Gastroesophageal sphincter (tissue), 4 donors: Measurements from ENCODE around the gene BHLHE41. TPM values are rescaled to one million over a fixed set of nuclear protein-coding genes. Genes with fewer than 3 reads are reported as not detected.

Experiments used
- ATAC-seq: fragments of 150-250 bp; one replicate; pipeline ENCODE4 v1.9.1; 2016; ENCODE audit warnings: mild to moderate bottlenecking, moderate library complexity
- H3K27ac ChIP-seq, 4 donors: fragments of 200-600 bp; sonication (generic) in 3 of 4; 1 replicate in 3 of 4; 2 replicates in 1 of 4; pipeline ENCODE4 v1.5.1; 2016 to 2019
- H3K27me3 ChIP-seq: fragments of 200-600 bp; sonication (generic); one replicate; pipeline ENCODE4 v1.5.1; 2019
- H3K36me3 ChIP-seq, 2 donors: fragments of 200-600 bp; sonication (generic); one replicate each; pipeline ENCODE4 v1.5.1; 2019; ENCODE audit warnings: control low read depth in 1 of 2
- H3K4me1 ChIP-seq, 3 donors: fragments of 200-600 bp; sonication (generic); 1 replicate in 2 of 3; 2 replicates in 1 of 3; pipeline ENCODE4 v1.5.1; 2016 to 2019; ENCODE audit warnings: control low read depth in 2 of 3
- H3K4me3 ChIP-seq, 2 donors: fragments of 200-600 bp; sonication (generic); one replicate each; pipeline ENCODE4 v1.5.1; 2019; ENCODE audit warnings: mild to moderate bottlenecking in 1 of 2, moderate library complexity in 1 of 2
- H3K9me3 ChIP-seq, 3 donors: fragments of 200-600 bp; sonication (generic); one replicate each; pipeline ENCODE4 v1.5.1; 2017 to 2019; ENCODE audit warnings: control low read depth in 2 of 3
- CTCF ChIP-seq, 4 experiments: fragments of 200-600 bp in 2 of 4; fragments of 450-650 bp in 2 of 4; sonication (generic) in 1 of 4; IDR thresholded peaks; one replicate each; pipeline ENCODE4 v1.5.1; 2017 to 2019; ENCODE audit warnings: antibody characterized with exemption in 4 of 4, mild to moderate bottlenecking in 2 of 4, moderate library complexity in 2 of 4
- EP300 ChIP-seq: sonication (generic); formaldehyde crosslinking; IDR thresholded peaks from one replicate; pipeline ENCODE4 v1.6.1; 2017; ENCODE audit warnings: antibody characterized with exemption, mild to moderate bottlenecking
- POLR2A ChIP-seq, 2 donors: fragments of 450-650 bp; IDR thresholded peaks; one replicate each; pipeline ENCODE4 v1.6.1; 2017; ENCODE audit warnings: antibody characterized with exemption in 2 of 2, mild to moderate bottlenecking in 2 of 2, moderate library complexity in 1 of 2
- POLR2AphosphoS5 ChIP-seq: sonication (generic); formaldehyde crosslinking; IDR thresholded peaks from one replicate; pipeline ENCODE4 v1.6.1; 2017; ENCODE audit warnings: antibody characterized with exemption
- WGBS, 2 donors: methylation state at CpG; one replicate each; pipeline ENCODE4 v1.1.5; 2018; ENCODE audit warnings: low coverage in 1 of 2; 5-methylcytosine and 5-hydroxymethylcytosine counted together
- total RNA-seq, 4 donors: library from RNA; depleted of rRNA; stranded (reverse); fragments of >200 nt; gene quantifications; one replicate each; pipeline ENCODE4 v1.1.0, GENCODE V29; 2016

The BHLHE41 gene
- total RNA-seq, 4 donors from 2014 or later: 5.3 to 91.2 (median 21.7) TPM

- H3K27ac ChIP-seq: no peak overlapping the region
- H3K4me3 ChIP-seq: no peak overlapping the region
- ATAC-seq: no peak
- H3K4me1 ChIP-seq: no peaks in the 10 kb centered on the region
- TF ChIP-seq POLR2AphosphoS5: no peak
- no peak for TF ChIP-seq POLR2A (IDR thresholded peaks at IDR 0.05)
- TF ChIP-seq CTCF (IDR thresholded peaks at IDR 0.05): no peak
- TF ChIP-seq EP300: no peak
- no peaks in the 10 kb centered on the region for H3K36me3 ChIP-seq
- WGBS, 2 donors: 83 to 88% methylated on average over 4 to 6 of the region's 6 CpGs
- no peaks in the 10 kb centered on the region for H3K27me3 ChIP-seq
- no peaks in the 10 kb centered on the region for H3K9me3 ChIP-seq
Measured at GRCh38 chr12:26091822-26092221, 33.0 kb downstream of the BHLHE41 start.

GRCh38 chr12:26090836-26091510 lies 33.9 kb downstream of the BHLHE41 start:
- no peak overlapping the region for H3K4me3 ChIP-seq
- H3K27ac ChIP-seq: no peak overlapping the region
- no peaks in the 10 kb centered on the region for H3K36me3 ChIP-seq
- no peak for ATAC-seq
- H3K9me3 ChIP-seq: no peaks in the 10 kb centered on the region
- no peak for TF ChIP-seq EP300
- TF ChIP-seq POLR2AphosphoS5: no peak
- no peak for TF ChIP-seq POLR2A (IDR thresholded peaks at IDR 0.05)
- TF ChIP-seq CTCF (IDR thresholded peaks at IDR 0.05): no peak
- no peaks in the 10 kb centered on the region for H3K4me1 ChIP-seq
- no peaks in the 10 kb centered on the region for H3K27me3 ChIP-seq
- whole genome bisulfite sequencing, 2 donors: 80 to 86% methylated on average over 6 to 8 of the region's 11 CpGs

- no peaks in the 10 kb centered on the region for H3K27me3 ChIP-seq
- no peak for TF ChIP-seq POLR2A (IDR thresholded peaks at IDR 0.05)
- TF ChIP-seq EP300: no peak
- TF ChIP-seq CTCF (IDR thresholded peaks at IDR 0.05): no peak
- WGBS, 2 donors: 59 to 61% methylated on average over 2 of the region's 2 CpGs
Measured at GRCh38 chr12:26088998-26089397, 35.8 kb downstream of the BHLHE41 start.

GRCh38 chr12:26086936-26087335 lies 37.9 kb downstream of the BHLHE41 start:
- Histone ChIP-seq H3K36me3 (no peaks in the 10 kb centered on the region), H3K9me3 (no peaks in the 10 kb centered on the region), H3K4me3 (no peak overlapping the region), H3K27ac (no peak overlapping the region), H3K27me3 (no peaks in the 10 kb centered on the region), H3K4me1 (no peaks in the 10 kb centered on the region)
- ATAC-seq: no peak
- WGBS, 2 donors: 90 to 100% methylated on average over 1 of the region's 1 CpG
- TF ChIP-seq EP300 (no peak), POLR2A (IDR thresholded peaks at IDR 0.05) (no peak)

More at GRCh38 chr12:26088998-26089397, 35.8 kb downstream of the BHLHE41 start:
- Histone ChIP-seq H3K9me3 (no peaks in the 10 kb centered on the region), H3K4me3 (no peak overlapping the region), H3K4me1 (no peaks in the 10 kb centered on the region), H3K36me3 (no peaks in the 10 kb centered on the region), H3K27ac (no peak overlapping the region)
- no peak for ATAC-seq

- Histone ChIP-seq H3K9me3 (no peaks in the 10 kb centered on the region), H3K4me1 (no peaks in the 10 kb centered on the region), H3K4me3 (no peak overlapping the region), H3K36me3 (no peaks in the 10 kb centered on the region), H3K27me3 (no peaks in the 10 kb centered on the region), H3K27ac (no peak overlapping the region)
- ATAC-seq: no peak
- 92 to 100% methylated on average over 1 of the region's 1 CpG for WGBS, 2 donors
- TF ChIP-seq POLR2AphosphoS5 (no peak), POLR2A (IDR thresholded peaks at IDR 0.05) (no peak), EP300 (no peak), CTCF (IDR thresholded peaks at IDR 0.05) (no peak)
Measured at GRCh38 chr12:26080911-26081310, 43.9 kb downstream of the BHLHE41 start.
